ENCODE results near the gene SMPD3.
A peak's percentile ranks its signal among the peaks of the same experiment; 100 is the strongest.

SMPD3 gene

GRCh38 chr16:68470461-68471150 lies 22.3 kb upstream of the SMPD3 start:
- DNase-seq = no peak

GRCh38 chr16:68469796-68470460 lies 21.6 kb upstream of the SMPD3 start:
- no peak for DNase-seq

GRCh38 chr16:68468842-68469241 lies 20.5 kb upstream of the SMPD3 start:
- DNase-seq = no peak

GRCh38 chr16:68466174-68466573 lies 17.9 kb upstream of the SMPD3 start:
- no peak for DNase-seq

- DNase-seq = no peak
These were observed 15.6 kb upstream of the SMPD3 start for GRCh38 chr16:68463904-68464303.

GRCh38 chr16:68460067-68460466 lies 11.8 kb upstream of the SMPD3 start:
- no peak for DNase-seq

GRCh38 chr16:68459457-68459856 lies 11.1 kb upstream of the SMPD3 start:
- no peak for DNase-seq

GRCh38 chr16:68458551-68458950 lies 10.2 kb upstream of the SMPD3 start:
- DNase-seq = no peak

- no peak for DNase-seq
These were observed 9.8 kb upstream of the SMPD3 start for GRCh38 chr16:68458101-68458500.

- no peak for DNase-seq
These were observed 7.3 kb upstream of the SMPD3 start for GRCh38 chr16:68455631-68456030.

- DNase-seq = no peak
These were observed 6.7 kb upstream of the SMPD3 start for GRCh38 chr16:68454920-68455435.

- no peak for DNase-seq
These were observed 5.5 kb upstream of the SMPD3 start for GRCh38 chr16:68453816-68454215.

- DNase-seq = peak; percentile 27
These were observed 3.9 kb upstream of the SMPD3 start for GRCh38 chr16:68452176-68452575.

GRCh38 chr16:68451676-68452075 lies 3.4 kb upstream of the SMPD3 start:
- no peak for DNase-seq

- no peak for DNase-seq
These were observed 2.5 kb upstream of the SMPD3 start for GRCh38 chr16:68450741-68451255.

- no peak for DNase-seq
These were observed 502 bp downstream of the SMPD3 start for GRCh38 chr16:68447653-68448359.

GRCh38 chr16:68446681-68447652 lies 1.3 kb downstream of the SMPD3 start:
- DNase-seq = no peak

- DNase-seq = no peak
These were observed 2.9 kb downstream of the SMPD3 start for GRCh38 chr16:68445458-68445857.

GRCh38 chr16:68444056-68444657 lies 4.2 kb downstream of the SMPD3 start:
- peak; percentile 36 for DNase-seq

GRCh38 chr16:68436581-68436980 lies 11.7 kb downstream of the SMPD3 start:
- no peak for DNase-seq

- DNase-seq = no peak
These were observed 13.6 kb downstream of the SMPD3 start for GRCh38 chr16:68434624-68435210.

- DNase-seq = no peak
These were observed 15.0 kb downstream of the SMPD3 start for GRCh38 chr16:68433316-68433715.

All from fibroblast of skin of right quadriceps (primary cell).